Retinal pigment epithelial cell (primary cell): ENCODE data around the gene RPS14.
"Not testable (repeated sequence)": the region's sequence is repeated elsewhere in the genome, so short reads cannot be mapped to it uniquely, and the experiment has no call there.

ENCODE experiments used
- DNase-seq: peaks from one replicate; pipeline ENCODE4 v3.0.0-alpha.2; 2010; ENCODE audit warnings: low read depth
- H3K4me3 ChIP-seq: 2 replicates; pipeline ENCODE4 v1.5.1; 2011; ENCODE audit warnings: mild to moderate bottlenecking, low read length, control low read depth, moderate library complexity
- TF ChIP-seq, protein P1 (sequence below): conservative IDR thresholded peaks from 2 replicates; pipeline ENCODE4 v1.5.1; 2011; ENCODE audit warnings: low read depth, low read length, control low read depth, inconsistent platforms

Gene RPS14

DNA sequence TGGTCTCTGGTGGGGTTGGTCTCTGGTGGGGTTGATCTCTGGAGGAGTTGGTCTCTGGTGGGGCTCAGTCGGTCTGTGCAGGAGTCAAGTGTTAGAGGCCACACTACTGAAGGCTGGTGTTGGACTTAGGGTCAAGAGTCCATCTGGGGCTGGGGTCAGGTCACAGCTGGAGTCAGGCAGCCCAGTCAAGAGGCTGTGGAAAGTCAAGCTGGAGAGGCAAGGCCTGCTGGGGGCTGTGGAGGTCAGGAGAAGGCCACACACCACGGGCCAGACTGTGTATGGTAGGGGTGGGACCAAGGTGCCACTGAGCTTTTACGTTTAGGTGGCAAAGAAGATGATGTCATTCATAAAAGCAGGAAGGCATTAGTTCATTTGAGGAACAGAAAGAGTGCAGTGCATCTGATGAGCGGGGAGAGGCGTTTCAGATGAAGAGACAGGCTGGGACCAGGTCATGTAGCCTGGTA lies 20.1 kb downstream of the RPS14 start:
- TF ChIP-seq, protein P1, sequence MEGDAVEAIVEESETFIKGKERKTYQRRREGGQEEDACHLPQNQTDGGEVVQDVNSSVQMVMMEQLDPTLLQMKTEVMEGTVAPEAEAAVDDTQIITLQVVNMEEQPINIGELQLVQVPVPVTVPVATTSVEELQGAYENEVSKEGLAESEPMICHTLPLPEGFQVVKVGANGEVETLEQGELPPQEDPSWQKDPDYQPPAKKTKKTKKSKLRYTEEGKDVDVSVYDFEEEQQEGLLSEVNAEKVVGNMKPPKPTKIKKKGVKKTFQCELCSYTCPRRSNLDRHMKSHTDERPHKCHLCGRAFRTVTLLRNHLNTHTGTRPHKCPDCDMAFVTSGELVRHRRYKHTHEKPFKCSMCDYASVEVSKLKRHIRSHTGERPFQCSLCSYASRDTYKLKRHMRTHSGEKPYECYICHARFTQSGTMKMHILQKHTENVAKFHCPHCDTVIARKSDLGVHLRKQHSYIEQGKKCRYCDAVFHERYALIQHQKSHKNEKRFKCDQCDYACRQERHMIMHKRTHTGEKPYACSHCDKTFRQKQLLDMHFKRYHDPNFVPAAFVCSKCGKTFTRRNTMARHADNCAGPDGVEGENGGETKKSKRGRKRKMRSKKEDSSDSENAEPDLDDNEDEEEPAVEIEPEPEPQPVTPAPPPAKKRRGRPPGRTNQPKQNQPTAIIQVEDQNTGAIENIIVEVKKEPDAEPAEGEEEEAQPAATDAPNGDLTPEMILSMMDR, result no peak
- DNase-seq, result no peak
- H3K4me3 ChIP-seq, result no peak overlapping the region

GRCh38 chr5:150428978-150429377 lies 20.6 kb downstream of the RPS14 start:
- no peak for DNase-seq
- TF ChIP-seq, protein P1, result no peak
- no peak overlapping the region for H3K4me3 ChIP-seq

DNA sequence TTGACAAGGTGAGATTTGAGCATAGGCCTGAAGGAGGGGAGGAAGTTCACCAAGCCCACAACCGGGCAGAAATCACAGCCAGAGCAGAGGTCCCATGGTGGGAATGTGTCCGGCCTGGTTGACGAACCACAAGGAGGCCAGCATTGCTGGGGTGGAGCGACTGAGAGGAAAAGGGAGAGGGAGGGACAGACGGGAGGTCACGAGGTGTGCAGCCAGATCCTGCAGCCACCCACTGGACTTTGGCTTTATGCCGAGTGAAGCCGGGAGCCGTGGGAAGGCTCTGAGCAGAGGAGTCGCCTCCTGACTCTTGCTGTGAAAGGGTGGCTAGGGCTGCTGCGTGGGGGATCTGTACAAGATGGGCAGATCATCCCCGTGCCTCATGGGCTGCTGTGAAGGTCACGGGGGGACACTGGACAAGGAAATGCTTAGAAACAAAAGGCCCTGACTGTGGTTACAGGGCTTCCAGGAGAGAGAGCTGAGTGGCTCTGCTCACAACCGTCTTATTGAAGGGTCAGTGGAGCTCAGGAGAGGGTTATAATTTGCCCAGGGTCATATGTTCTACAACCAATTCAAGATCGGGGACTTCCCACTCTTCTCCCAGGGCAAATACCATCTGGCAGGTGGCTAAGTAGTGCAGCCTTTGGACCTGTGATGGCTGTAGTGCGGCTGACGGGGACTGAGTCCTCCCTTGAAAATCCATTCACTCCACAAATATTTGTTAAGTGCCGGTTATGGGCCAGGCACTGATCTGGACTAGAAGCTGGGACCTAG lies 21.2 kb downstream of the RPS14 start:
- no peak for DNase-seq
- TF ChIP-seq, protein P1, result no peak
- no peak overlapping the region for H3K4me3 ChIP-seq

GRCh38 chr5:150426165-150426564 lies 23.4 kb downstream of the RPS14 start:
- not testable (repeated sequence) for DNase-seq, H3K4me3 ChIP-seq

- no peak for DNase-seq
- TF ChIP-seq, protein P1, result no peak
- H3K4me3 ChIP-seq, result no peak overlapping the region
Observed at GRCh38 chr5:150422758-150423157, 26.8 kb downstream of the RPS14 start.

DNA sequence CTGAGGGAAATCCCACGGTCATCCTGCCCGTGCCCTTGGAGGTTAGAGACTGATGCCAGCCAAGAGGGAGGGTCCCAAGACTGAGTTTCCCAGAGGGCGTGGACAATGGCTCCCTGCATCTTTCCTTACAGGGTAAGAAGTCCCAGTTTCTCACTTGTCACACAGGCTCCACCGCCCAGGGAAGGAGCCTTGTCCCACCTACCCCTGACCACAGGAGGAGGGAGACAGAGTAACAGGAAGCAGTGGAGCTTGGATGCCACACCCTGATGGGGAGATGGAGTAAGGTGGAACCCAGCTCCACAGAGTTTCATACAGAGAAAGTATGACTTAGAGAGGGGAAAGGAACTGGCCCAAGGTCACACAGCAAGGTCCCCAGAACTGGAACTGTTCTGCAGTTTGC lies 27.5 kb downstream of the RPS14 start:
- TF ChIP-seq, protein P1, result no peak
- no peak for DNase-seq

GRCh38 chr5:150419630-150420270 lies 29.8 kb downstream of the RPS14 start:
- no peak for DNase-seq
- H3K4me3 ChIP-seq, result no peak overlapping the region
- TF ChIP-seq, protein P1, result no peak

More for the DNA sequence above, 27.5 kb downstream of the RPS14 start:
- H3K4me3 ChIP-seq, result no peak overlapping the region

- DNase-seq, H3K4me3 ChIP-seq: not testable (repeated sequence)
Observed at GRCh38 chr5:150413902-150414790, 35.4 kb downstream of the RPS14 start.
